Mammary epithelial cell (primary cell): ENCODE results near the gene SPARCL1.

Experiments
- EZH2 ChIP-seq: IDR thresholded peaks from 2 replicates; pipeline ENCODE4 v1.6.1; 2012; ENCODE audit warnings: low read length, inconsistent platforms, borderline replicate concordance
- TF ChIP-seq, protein P1 (sequence below), 2 donors: IDR thresholded peaks in 1 of 2; conservative IDR thresholded peaks in 1 of 2; 2 replicates each; pipeline ENCODE4 v1.5.1; 2011 to 2012; ENCODE audit warnings: inconsistent platforms in 2 of 2, low read length in 2 of 2, mild to moderate bottlenecking in 2 of 2, control low read depth in 1 of 2, low read depth in 1 of 2; ENCODE audit not compliant: insufficient read depth in 1 of 2; ENCODE audit errors: extremely low read depth in 1 of 2

DNA sequence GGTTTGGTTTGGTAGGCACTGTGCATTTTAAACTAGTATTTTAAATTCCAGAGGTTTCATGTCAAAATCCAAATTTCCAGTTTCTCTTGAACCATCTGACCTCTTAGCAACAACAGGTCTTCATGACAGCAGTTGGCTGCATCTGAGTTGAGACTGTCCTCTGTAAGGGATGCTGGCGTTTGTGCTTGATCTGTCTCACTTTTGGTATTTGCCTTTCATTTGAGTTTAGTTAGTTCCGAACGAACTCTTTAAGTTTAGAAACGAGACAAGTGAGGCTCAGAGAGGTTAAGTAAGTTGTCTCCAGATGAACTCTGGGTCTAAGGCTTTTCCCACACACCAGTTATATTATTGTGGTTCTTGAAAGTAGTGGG lies 29.1 kb downstream of the SPARCL1 start:
- TF ChIP-seq, protein P1, sequence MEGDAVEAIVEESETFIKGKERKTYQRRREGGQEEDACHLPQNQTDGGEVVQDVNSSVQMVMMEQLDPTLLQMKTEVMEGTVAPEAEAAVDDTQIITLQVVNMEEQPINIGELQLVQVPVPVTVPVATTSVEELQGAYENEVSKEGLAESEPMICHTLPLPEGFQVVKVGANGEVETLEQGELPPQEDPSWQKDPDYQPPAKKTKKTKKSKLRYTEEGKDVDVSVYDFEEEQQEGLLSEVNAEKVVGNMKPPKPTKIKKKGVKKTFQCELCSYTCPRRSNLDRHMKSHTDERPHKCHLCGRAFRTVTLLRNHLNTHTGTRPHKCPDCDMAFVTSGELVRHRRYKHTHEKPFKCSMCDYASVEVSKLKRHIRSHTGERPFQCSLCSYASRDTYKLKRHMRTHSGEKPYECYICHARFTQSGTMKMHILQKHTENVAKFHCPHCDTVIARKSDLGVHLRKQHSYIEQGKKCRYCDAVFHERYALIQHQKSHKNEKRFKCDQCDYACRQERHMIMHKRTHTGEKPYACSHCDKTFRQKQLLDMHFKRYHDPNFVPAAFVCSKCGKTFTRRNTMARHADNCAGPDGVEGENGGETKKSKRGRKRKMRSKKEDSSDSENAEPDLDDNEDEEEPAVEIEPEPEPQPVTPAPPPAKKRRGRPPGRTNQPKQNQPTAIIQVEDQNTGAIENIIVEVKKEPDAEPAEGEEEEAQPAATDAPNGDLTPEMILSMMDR (conservative IDR thresholded peaks at IDR 0.05 in 1 of 2, IDR thresholded peaks at IDR 0.05 in 1 of 2; ENCODE audit: extremely low read depth in 1 of 2, insufficient read depth in 1 of 2, low read depth in 1 of 2, low read length in 2 of 2), result no peak
- TF ChIP-seq EZH2, result no peak
